ENCODE data around the gene TMCO4.

TMCO4 gene

DNA sequence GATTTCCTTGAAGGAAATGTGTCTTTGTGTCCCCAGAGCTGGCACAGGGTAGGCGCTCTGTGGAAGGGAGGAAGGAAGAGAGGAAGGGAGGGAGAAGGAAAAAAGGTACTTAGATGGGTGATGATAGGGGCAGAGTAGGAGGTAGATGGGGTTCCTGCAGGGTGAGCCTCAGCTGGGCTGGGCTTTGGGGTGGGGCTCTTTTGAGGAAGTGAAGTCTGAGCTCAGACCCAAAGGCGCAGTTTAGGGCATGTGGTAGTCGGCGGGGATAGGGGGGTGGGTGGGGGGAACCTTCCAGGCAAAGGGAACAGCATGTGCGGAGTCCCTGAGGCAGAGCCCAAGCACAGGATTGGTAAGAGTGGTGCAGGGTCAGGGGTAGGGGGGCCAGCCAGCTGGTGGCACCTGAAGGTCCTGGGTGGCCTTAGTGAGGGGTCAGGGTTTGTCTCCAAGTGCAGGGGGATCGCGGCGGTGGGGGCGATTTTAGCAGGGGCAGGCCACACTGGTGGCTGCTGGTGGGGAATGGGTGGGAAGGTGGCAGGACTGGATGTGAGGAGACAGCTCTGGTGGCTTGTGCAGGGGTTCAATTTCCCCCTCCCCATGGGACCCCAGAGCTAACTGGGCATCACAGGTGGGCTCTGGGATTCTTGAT, 143.5 kb downstream of the TMCO4 start:
- Histone ChIP-seq H2BK120ac (ENCODE audit: insufficient read depth, low read length, poor library complexity) (no peak overlapping the region), H3K27me3 (ENCODE audit: insufficient read depth, low read length) (no peaks in the 10 kb centered on the region), H2AK5ac (ENCODE audit: low read length) (no peak overlapping the region), H3K4me2 (ENCODE audit: low read length) (no peak overlapping the region), H3K9me3 (ENCODE audit: insufficient read depth, low read depth, low read length) (no peaks in the 10 kb centered on the region), H4K12ac (ENCODE audit: low read depth, low read length) (no peak overlapping the region), H3K4me3 (ENCODE audit: low read depth, low read length) (no peak overlapping the region), H3K14ac (ENCODE audit: low read length) (no peak overlapping the region), H3K4ac (ENCODE audit: low read depth, low read length) (no peak overlapping the region), H3K23ac (ENCODE audit: low read length) (no peak overlapping the region), H2AFZ (ENCODE audit: insufficient read depth, low read length, poor library complexity) (no peak overlapping the region), H4K91ac (ENCODE audit: low read depth, low read length) (no peak overlapping the region), H3K79me1 (ENCODE audit: low read length) (no peaks in the 10 kb centered on the region), H2BK5ac (ENCODE audit: low read depth, low read length, poor library complexity) (no peak overlapping the region), H3K36me3 (ENCODE audit: control insufficient read depth in 1 of 2, insufficient read depth in 2 of 2, low read length in 2 of 2) (no peaks in the 10 kb centered on the region), H3K9ac (ENCODE audit: low read length) (no peak overlapping the region), H3K27ac (ENCODE audit: low read depth, low read length) (no peak overlapping the region), H3K4me1 (ENCODE audit: control insufficient read depth in 1 of 2, insufficient read depth in 2 of 2, low read length in 2 of 2) (peaks cover 3 to 7% of the 10 kb centered on the region in 2 experiments), H3K18ac (ENCODE audit: low read length) (no peak overlapping the region), H2BK12ac (ENCODE audit: low read length) (no peak overlapping the region), H4K8ac (ENCODE audit: low read depth, low read length) (no peak overlapping the region), H3K79me2 (ENCODE audit: control insufficient read depth, insufficient read depth, low read length, poor library complexity) (no peaks in the 10 kb centered on the region)
- WGBS (ENCODE audit: extremely low coverage, insufficient coverage, insufficient read length): no CpG with 5 or more reads among the region's 9 CpGs
- DNase-seq: no peak

DNA sequence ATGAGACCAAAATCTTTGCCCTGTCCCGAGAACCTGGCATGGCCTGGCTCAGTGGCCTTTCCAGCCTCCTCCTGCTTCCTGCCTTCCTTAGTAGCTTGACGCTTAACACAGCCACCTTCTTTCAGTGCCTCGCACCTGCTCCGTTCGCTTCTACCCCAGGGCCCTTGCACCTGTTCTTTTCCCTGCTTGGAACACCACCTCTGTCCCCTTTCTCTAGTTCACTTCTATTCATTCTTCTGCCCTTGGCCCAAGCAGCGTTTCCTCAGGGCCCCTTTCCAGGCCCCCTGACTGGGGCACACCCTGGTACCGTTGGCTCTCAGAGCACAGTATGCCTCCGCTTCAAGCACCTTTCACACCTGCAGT, 144.0 kb downstream of the TMCO4 start:
- no peak for DNase-seq
- no peak overlapping the region for H2BK5ac ChIP-seq (ENCODE audit: low read depth, low read length, poor library complexity)
- H3K14ac ChIP-seq (ENCODE audit: low read length): no peak overlapping the region
- no peak overlapping the region for H2AK5ac ChIP-seq (ENCODE audit: low read length)
- H3K4me2 ChIP-seq (ENCODE audit: low read length): no peak overlapping the region
- H3K4ac ChIP-seq (ENCODE audit: low read depth, low read length): no peak overlapping the region
- H4K91ac ChIP-seq (ENCODE audit: low read depth, low read length): no peak overlapping the region
- H4K12ac ChIP-seq (ENCODE audit: low read depth, low read length): no peak overlapping the region
- H3K4me3 ChIP-seq (ENCODE audit: low read depth, low read length): no peak overlapping the region
- no peaks in the 10 kb centered on the region for H3K36me3 ChIP-seq (ENCODE audit: control insufficient read depth in 1 of 2, insufficient read depth in 2 of 2, low read length in 2 of 2)
- H4K8ac ChIP-seq (ENCODE audit: low read depth, low read length): no peak overlapping the region
- no peaks in the 10 kb centered on the region for H3K79me1 ChIP-seq (ENCODE audit: low read length)
- no peak overlapping the region for H2AFZ ChIP-seq (ENCODE audit: insufficient read depth, low read length, poor library complexity)
- H3K27ac ChIP-seq (ENCODE audit: low read depth, low read length): no peak overlapping the region
- H3K9me3 ChIP-seq (ENCODE audit: insufficient read depth, low read depth, low read length): no peaks in the 10 kb centered on the region
- H3K4me1 ChIP-seq (ENCODE audit: control insufficient read depth in 1 of 2, insufficient read depth in 2 of 2, low read length in 2 of 2): peaks cover 3 to 7% of the 10 kb centered on the region in 2 experiments
- H3K9ac ChIP-seq (ENCODE audit: low read length): no peak overlapping the region
- H3K79me2 ChIP-seq (ENCODE audit: control insufficient read depth, insufficient read depth, low read length, poor library complexity): no peaks in the 10 kb centered on the region
- H2BK12ac ChIP-seq (ENCODE audit: low read length): no peak overlapping the region
- no peak overlapping the region for H3K18ac ChIP-seq (ENCODE audit: low read length)
- H2BK120ac ChIP-seq (ENCODE audit: insufficient read depth, low read length, poor library complexity): no peak overlapping the region
- no peaks in the 10 kb centered on the region for H3K27me3 ChIP-seq (ENCODE audit: insufficient read depth, low read length)
- no peak overlapping the region for H3K23ac ChIP-seq (ENCODE audit: low read length)
- no CpG with 5 or more reads among the region's 8 CpGs for WGBS (ENCODE audit: extremely low coverage, insufficient coverage, insufficient read length)

DNA sequence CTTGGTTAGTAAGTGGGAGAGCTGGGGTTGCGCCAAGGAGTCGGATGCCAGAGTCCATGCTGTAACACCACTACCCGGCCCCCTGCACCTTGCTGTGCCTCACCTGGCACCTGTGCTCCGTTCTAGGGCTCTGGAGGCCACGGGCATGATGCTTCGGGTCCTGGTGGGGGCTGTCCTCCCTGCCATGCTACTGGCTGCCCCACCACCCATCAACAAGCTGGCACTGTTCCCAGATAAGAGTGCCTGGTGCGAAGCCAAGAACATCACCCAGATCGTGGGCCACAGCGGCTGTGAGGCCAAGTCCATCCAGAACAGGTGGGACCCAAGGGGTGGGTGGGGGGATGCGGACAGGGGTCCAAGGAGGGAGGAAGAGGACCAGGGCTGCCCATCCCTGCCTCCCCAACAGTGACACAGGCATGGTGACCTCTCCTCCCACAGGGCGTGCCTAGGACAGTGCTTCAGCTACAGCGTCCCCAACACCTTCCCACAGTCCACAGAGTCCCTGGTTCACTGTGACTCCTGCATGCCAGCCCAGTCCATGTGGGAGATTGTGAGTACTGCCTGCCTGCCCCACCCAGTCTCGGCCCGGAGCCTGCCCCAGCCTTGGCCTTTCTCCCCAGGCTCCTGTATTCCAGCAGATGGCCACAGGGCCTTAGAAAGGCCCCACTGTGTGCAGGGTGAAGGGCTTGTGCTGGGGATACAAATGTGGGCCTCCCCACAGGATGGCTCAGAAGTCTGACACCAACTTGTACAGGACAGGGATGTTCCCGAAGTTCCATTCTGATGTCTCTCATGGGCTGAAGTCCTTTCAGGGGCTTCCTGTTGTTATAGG, 144.6 kb downstream of the TMCO4 start:
- no CpG with 5 or more reads among the region's 15 CpGs for WGBS (ENCODE audit: extremely low coverage, insufficient coverage, insufficient read length)
- no peak overlapping the region for H3K23ac ChIP-seq (ENCODE audit: low read length)
- no peak overlapping the region for H3K4ac ChIP-seq (ENCODE audit: low read depth, low read length)
- H3K9ac ChIP-seq (ENCODE audit: low read length): no peak overlapping the region
- H3K79me1 ChIP-seq (ENCODE audit: low read length): no peaks in the 10 kb centered on the region
- H3K14ac ChIP-seq (ENCODE audit: low read length): no peak overlapping the region
- H3K27me3 ChIP-seq (ENCODE audit: insufficient read depth, low read length): no peaks in the 10 kb centered on the region
- no peak overlapping the region for H2BK5ac ChIP-seq (ENCODE audit: low read depth, low read length, poor library complexity)
- no peaks in the 10 kb centered on the region for H3K36me3 ChIP-seq (ENCODE audit: control insufficient read depth in 1 of 2, insufficient read depth in 2 of 2, low read length in 2 of 2)
- H3K9me3 ChIP-seq (ENCODE audit: insufficient read depth, low read depth, low read length): no peaks in the 10 kb centered on the region
- H4K8ac ChIP-seq (ENCODE audit: low read depth, low read length): no peak overlapping the region
- H3K18ac ChIP-seq (ENCODE audit: low read length): no peak overlapping the region
- no peaks in the 10 kb centered on the region for H3K79me2 ChIP-seq (ENCODE audit: control insufficient read depth, insufficient read depth, low read length, poor library complexity)
- no peak overlapping the region for H4K91ac ChIP-seq (ENCODE audit: low read depth, low read length)
- no peak for DNase-seq
- H2AFZ ChIP-seq (ENCODE audit: insufficient read depth, low read length, poor library complexity): no peak overlapping the region
- no peak overlapping the region for H3K4me2 ChIP-seq (ENCODE audit: low read length)
- no peak overlapping the region for H3K27ac ChIP-seq (ENCODE audit: low read depth, low read length)
- H3K4me1 ChIP-seq (ENCODE audit: control insufficient read depth in 1 of 2, insufficient read depth in 2 of 2, low read length in 2 of 2): peaks cover 3 to 7% of the 10 kb centered on the region in 2 experiments
- H2BK120ac ChIP-seq (ENCODE audit: insufficient read depth, low read length, poor library complexity): no peak overlapping the region
- H2BK12ac ChIP-seq (ENCODE audit: low read length): no peak overlapping the region
- H4K12ac ChIP-seq (ENCODE audit: low read depth, low read length): no peak overlapping the region
- no peak overlapping the region for H2AK5ac ChIP-seq (ENCODE audit: low read length)
- no peak overlapping the region for H3K4me3 ChIP-seq (ENCODE audit: low read depth, low read length)

DNA sequence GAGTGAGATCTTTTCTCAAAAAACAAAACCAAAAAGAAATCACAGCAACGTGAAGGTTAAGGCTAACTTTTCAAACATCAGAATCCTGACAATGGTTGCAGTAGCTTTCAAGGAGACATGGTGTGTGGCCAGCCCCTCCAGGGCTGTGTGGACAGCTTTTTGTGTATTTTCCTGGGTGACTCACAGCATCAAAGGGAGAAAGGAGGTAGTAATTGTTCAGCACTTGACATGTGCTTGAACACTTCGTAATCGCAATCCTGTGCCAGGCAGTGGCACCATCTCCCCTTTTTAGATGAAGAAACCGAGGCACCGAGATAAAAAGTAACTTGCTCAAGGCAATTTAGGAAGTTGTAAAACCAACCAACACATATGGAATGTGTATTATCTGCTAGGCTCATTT, 145.3 kb downstream of the TMCO4 start:
- no peak overlapping the region for H3K4me2 ChIP-seq (ENCODE audit: low read length)
- no peak overlapping the region for H4K12ac ChIP-seq (ENCODE audit: low read depth, low read length)
- no peak overlapping the region for H3K4me3 ChIP-seq (ENCODE audit: low read depth, low read length)
- no peak overlapping the region for H3K14ac ChIP-seq (ENCODE audit: low read length)
- no peak for DNase-seq
- no CpG with 5 or more reads among the region's 5 CpGs for WGBS (ENCODE audit: extremely low coverage, insufficient coverage, insufficient read length)
- no peak overlapping the region for H4K8ac ChIP-seq (ENCODE audit: low read depth, low read length)
- no peak overlapping the region for H3K9ac ChIP-seq (ENCODE audit: low read length)
- H3K18ac ChIP-seq (ENCODE audit: low read length): peak overlapping the region; percentile 43
- no peak overlapping the region for H2AK5ac ChIP-seq (ENCODE audit: low read length)
- peaks cover 3 to 7% of the 10 kb centered on the region in 2 experiments for H3K4me1 ChIP-seq (ENCODE audit: control insufficient read depth in 1 of 2, insufficient read depth in 2 of 2, low read length in 2 of 2)
- no peaks in the 10 kb centered on the region for H3K79me2 ChIP-seq (ENCODE audit: control insufficient read depth, insufficient read depth, low read length, poor library complexity)
- H2BK5ac ChIP-seq (ENCODE audit: low read depth, low read length, poor library complexity): no peak overlapping the region
- H3K36me3 ChIP-seq (ENCODE audit: control insufficient read depth in 1 of 2, insufficient read depth in 2 of 2, low read length in 2 of 2): no peaks in the 10 kb centered on the region
- H2BK120ac ChIP-seq (ENCODE audit: insufficient read depth, low read length, poor library complexity): no peak overlapping the region
- no peak overlapping the region for H2BK12ac ChIP-seq (ENCODE audit: low read length)
- no peak overlapping the region for H2AFZ ChIP-seq (ENCODE audit: insufficient read depth, low read length, poor library complexity)
- no peaks in the 10 kb centered on the region for H3K9me3 ChIP-seq (ENCODE audit: insufficient read depth, low read depth, low read length)
- no peak overlapping the region for H3K23ac ChIP-seq (ENCODE audit: low read length)
- H4K91ac ChIP-seq (ENCODE audit: low read depth, low read length): no peak overlapping the region
- H3K27me3 ChIP-seq (ENCODE audit: insufficient read depth, low read length): no peaks in the 10 kb centered on the region
- H3K27ac ChIP-seq (ENCODE audit: low read depth, low read length): peak overlapping the region; percentile 29
- H3K79me1 ChIP-seq (ENCODE audit: low read length): no peaks in the 10 kb centered on the region
- no peak overlapping the region for H3K4ac ChIP-seq (ENCODE audit: low read depth, low read length)
